GM19324 (cell line): Measurements from ENCODE around the gene UPK3B.
A peak's percentile ranks its signal among the peaks of the same experiment; 100 is the strongest.
"Not testable (repeated sequence)": the region's sequence is repeated elsewhere in the genome, so short reads cannot be mapped to it uniquely, and the experiment has no call there.

ENCODE experiments used
- ATAC-seq: cut with Tn5 transposase; IDR thresholded peaks from one replicate; pipeline ENCODE4 v1.9.1; 2021; ENCODE audit warnings: mild to moderate bottlenecking, moderate library complexity; ENCODE audit not compliant: unreplicated experiment, low FRiP score

UPK3B gene

DNA sequence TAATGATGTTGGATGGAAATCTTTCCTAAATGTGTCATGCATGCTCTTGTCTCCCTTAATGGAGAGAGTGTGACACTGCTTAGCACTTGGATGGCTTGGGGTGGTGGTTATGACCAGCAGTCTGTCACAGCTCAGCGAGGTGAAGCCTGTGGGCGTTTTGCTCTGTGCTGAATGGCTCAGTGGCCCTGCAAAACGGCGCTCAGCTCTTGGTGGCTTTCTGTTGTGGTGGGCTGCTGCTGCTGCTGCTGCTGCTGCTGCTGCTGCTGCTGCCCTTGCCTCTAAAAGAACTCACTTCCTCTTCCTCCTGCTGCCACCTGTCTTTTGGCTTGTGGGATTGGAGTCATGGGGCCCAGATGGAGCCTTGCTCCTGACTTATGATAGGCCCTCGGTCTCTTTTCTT, 23.7 kb upstream of the UPK3B start:
- ATAC-seq: peak; percentile 96

DNA sequence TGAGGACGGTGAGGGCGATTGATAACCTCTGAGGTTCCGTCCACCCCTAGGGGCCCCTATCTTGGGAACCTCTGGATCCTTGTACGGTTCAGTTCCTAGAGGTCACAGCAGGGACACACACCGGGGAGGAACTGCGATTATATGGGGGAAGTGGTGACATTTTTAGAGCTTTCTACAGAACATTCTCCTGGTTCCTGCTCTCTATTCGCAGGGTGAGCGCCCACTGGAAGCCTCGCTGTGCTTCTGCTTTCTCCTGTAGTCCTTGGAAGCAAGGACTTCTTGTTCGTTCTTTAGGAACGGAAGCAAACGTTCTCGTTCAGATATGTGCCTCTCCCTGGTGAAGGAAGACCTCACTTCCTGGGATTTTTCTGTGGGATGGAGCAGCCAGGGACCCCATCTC, 22.4 kb upstream of the UPK3B start:
- not testable (repeated sequence) for ATAC-seq

DNA sequence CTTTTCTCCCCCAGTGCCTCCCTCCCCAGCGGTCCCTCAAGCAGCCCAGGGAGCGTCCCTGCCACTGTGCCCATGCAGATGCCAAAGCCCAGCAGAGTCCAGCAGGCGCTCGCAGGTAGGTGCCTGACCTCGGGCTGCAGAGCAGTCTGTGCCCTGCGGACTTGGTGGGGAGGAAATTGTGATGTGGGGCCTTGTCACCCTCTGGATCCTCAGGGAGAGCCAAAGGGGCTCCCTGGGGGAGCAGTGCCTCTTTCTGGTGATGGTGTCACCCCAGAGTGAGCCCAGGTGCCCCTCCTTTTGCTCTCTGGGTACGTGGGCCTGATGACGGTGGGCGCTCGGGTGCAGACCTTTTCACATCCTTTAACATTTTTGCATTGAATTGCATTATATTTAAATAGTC, 18.2 kb upstream of the UPK3B start:
- ATAC-seq: not testable (repeated sequence)

DNA sequence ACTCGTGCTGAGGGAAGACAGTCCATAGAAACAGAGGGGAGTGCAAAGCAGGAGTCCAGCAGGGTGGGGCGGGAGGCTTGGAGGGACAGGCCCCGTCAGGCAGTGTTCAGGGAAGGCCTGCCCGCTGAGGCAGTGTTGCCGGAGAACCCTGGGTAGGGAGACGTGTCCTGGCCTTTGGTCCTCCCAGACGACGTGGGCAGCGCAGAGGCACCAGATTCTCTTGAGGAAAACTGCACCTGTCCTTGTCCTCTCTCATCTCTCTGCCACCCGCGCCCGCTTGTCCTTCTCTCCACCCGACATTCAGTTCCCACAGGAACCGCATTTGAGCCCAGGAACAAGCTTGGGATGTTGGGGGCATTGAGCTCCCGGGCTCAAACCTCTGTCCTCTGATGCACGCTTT, 14.6 kb upstream of the UPK3B start:
- ATAC-seq: not testable (repeated sequence)

DNA sequence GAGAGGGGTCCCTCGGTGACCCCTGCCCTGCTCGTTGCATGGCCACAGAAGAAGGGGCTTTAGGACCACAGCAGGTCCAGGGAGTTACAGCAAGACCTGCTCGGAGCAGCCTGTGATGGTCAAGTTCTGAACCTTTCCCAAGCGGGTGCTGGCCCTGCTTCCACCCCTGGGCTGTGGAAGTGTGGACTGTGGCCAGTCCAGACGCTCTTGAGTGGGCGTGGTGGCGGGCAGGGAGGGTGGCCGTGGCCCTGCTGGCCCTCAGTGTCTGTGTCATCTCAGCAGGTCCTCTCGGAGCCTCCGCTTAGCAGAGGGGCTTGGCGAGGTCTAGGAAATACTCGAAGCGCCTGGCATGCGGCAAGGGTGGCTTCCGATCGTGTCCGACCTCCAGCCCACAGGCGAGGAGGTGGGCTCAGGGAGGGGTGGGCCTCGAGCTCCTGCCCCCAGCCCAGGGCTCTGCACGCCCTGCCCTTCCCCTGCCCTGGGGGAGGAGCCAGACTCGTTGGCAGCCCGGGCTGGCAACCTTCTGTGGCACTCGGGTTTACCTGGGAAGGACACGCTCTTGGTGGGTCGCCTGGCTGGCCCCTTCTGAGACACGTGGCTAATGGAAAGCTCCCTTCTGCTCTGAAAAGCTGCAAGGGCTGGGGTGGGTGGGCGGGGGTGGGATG, 12.3 kb upstream of the UPK3B start:
- ATAC-seq: not testable (repeated sequence)

DNA sequence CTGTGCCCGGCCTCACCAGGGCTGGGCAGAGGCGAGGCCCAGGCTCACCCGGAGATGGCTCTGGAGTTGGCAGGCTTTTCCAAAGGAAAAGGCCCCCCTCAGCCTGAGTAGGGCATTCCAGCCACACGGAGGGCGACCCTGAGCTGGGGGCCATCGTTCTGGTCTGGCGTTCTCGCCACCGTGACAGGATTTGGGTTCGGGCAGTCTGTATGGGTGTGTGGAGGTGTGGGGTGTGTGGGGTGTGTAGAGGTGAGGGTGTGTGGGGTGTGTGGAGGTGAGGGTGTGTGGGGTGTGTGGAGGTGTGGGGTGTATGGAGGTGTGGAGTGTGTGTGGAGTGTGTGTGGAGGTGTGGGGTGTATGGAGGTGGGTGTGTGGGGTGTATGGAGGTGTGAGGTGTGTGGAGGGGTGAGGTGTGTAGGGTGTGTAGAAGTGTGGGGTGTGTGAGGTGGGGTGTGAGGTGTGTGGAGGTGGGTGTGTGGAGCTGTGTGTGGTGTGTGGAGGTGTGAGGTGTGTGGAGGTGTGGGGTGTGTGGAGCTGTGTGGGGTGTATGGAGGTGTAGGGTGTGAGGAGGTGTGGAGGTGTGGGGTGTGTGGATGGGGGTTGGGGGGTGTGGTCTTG, 11.7 kb upstream of the UPK3B start:
- not testable (repeated sequence) for ATAC-seq

DNA sequence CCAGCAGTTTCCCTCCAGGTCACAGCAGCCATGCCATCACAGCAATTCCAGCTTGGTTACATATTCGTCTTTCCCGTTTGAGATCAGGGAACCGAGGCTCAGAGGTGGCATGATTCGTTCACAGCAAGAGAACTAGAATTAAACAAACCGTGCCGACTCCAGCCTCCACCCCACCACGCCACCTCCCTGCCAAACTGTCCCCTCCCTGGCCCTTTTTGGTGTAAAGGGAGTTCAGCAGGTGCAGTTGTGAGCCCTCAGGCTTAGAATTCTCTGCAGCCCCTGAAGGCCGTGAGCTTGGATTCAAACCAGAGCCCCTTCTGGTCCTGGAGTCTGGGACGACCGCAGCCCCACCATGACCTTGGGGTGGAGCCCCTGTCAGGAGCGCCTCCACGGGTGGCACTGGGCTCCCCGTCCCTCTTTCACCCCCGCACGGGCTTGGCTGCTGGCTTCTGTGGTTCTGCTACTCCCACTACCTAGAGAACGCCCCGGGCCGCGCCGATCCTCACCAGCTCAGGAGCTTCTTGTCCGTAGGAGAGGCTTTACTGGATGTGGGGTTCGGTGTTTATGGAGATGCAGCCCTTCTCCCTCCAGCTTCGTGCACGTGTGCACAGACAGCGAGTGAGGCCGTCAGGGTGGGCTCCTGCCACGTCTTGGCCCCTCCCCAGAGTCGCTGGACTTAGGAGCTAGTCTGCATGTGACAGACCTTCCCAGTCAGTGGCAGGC, 11.0 kb upstream of the UPK3B start:
- ATAC-seq: not testable (repeated sequence)

DNA sequence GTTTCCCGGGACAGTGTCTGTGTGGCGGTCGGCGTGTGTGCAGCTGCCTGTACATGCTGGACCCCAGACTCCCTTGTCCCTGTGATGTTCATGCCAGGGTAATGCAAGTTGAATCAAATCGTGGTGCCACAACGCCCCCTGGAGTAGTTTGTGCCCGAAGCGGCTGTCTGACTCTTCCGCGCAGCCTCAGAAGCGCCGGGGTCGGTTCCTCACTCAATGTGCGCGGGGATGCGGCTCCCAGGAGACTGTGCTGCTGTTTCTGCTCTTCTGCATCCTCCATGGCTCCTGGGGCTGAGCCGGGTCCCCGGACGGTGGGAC, 10.5 kb upstream of the UPK3B start:
- not testable (repeated sequence) for ATAC-seq

DNA sequence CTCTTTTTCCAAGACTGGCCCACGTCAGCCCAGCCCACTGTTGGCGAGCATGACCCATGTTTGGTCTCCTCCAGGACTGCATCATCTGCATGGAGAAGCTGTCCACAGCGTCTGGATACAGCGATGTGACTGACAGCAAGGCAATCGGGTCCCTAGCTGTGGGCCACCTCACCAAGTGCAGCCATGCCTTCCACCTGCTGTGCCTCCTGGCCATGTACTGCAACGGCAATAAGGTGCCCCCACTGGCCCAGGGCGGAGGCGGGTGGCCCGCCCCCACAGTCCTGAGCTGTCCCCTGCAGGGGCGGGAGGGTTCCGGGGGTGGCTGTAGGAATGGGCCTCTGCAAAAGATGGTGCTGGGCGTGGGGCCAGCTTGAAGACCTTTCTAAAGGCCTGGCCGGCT, 8.1 kb upstream of the UPK3B start:
- not testable (repeated sequence) for ATAC-seq

DNA sequence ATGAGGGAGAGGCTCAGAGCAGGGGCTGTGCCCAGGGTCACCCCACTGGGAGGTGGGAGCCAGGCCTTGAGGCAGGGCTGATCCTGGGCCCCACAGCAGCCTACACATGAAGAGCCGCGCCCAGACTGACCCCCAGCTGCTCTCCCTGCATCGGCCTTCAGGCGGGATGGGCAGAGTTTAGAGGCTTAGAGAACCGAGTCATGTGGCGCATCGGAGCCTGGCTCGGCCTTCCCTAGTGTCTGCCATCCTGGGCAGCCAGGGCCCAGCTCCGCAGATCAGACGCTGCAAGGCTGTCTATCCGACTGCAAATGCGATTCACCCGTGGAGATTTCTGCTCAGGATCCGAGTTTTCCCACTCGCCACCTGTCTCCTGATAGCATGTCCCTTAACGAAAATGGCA, 7.5 kb upstream of the UPK3B start:
- not testable (repeated sequence) for ATAC-seq

DNA sequence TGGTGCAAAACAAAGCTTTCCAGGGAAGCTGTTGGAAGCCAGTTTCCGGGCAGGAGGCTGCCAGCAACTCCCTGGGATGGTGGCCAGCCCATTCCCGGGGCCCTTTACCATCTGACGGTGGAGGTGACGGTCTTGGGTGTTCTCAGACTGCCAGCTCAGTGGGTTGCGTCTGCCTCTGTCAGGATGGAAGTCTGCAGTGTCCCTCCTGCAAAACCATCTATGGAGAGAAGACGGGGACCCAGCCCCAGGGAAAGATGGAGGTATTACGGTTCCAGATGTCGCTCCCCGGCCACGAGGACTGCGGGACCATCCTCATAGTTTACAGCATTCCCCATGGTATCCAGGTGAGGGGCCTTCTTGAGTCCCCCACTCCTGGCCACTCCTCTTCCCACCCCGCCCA, 7.1 kb upstream of the UPK3B start:
- not testable (repeated sequence) for ATAC-seq

DNA sequence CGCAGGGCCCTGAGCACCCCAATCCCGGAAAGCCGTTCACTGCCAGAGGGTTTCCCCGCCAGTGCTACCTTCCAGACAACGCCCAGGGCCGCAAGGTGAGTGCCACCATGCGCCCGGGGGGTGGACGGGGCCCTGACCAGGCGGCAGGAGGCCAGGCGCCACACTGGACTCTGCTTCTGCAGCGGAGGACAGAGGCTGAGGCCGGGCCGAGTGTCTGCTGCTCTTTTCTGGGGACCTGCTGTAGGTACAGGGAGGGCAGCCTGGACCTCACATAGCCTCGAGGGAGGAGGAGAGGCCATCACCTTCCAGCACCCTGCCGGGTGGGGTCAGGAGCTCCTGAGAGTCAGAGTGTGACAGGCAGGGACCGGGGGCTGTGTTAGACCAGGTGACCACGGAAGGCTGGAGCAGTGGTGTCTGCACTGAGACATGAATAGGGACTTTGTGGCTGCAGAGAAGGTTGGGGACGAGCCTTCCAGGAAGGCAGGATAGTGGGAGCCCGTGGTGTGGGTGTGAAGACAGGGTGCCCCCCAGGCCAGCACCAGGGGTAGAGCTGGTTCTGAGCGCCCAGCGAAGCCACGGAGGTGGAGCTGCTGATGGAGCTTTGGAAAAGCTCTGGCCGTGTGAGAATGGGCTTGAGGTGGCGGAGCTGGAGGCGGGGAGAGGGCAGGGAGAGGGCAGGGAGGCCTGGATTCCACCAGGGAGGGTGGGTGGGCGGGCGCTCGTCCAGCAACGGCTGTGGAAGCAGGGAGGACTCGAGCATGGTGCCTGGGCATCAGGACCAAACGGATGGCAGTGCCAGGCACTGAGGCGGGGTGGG, 5.8 kb upstream of the UPK3B start:
- not testable (repeated sequence) for ATAC-seq

DNA sequence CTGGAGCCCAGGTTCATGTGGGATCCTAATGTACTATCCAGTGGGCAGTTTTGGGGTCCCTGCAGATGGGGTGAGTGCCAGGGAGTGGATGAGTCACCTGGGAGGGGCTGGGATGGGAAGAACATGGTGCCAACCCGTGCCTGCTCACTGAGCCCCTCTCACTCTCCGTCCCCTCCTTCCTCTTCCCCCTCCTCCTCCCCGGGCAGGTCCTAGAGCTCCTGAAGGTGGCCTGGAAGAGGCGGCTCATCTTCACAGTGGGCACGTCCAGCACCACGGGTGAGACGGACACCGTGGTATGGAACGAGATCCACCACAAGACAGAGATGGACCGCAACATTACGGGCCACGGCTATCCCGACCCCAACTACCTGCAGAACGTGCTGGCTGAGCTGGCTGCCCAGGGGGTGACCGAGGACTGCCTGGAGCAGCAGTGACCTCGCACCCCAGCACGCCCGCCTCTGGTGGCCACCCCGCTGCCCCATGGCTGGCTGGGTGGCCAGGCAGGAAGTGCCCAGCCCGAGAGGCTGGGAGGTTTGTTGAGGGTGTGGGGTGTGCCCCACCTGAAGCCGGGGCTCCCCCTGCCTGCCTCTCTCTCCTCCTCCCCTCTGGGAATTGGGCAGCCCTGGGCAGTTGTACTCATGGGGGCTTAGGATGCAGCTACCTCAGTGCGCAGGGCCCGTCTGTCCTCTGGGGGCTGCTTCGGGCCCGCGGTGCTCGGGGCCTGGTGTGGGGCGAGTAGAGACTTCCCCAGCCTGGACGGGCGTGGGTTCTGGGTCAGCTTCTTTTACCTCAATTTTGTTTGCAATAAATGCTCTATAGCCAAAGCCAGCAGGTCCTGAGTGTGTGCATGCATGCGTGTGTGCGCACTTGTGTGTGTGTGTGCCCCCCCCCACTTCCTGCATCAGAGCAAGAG, 4.9 kb upstream of the UPK3B start:
- no peak for ATAC-seq

DNA sequence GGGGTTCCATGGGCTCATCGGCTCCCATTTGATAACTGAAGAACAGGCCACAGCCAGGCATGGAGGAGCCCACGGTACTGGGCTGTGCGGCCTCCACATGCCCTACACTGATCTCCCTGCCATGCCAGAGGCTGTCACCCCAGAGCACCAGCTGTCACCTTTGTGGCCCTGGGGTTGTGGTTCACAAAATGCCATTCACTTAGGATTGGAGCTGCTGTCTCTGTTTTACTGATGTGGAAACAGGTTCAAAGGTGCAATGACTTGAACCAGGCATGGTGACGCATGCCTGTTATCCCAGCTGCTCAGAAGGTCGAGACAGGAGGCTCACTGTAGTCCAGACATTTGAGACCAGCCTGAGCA, 4.3 kb upstream of the UPK3B start:
- ATAC-seq: no peak

DNA sequence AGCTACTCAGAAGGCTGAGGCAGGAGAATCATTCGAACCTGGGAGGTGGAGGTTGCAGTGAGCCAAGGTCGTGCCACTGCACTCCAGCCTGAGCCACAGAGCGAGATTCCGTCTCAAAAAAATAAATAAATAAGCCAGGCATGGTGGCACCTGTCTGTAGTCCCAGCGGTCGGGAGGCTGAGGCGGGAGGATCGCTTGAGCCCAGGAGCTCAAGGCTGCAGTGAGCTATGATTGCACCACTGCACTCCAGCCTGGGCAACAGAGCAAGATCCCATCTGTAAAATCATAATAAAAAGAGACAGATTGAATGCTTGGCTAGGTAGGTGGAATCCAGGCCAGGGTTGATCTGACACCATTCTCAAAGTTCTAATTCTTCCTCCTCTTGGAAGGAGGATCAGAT, 3.7 kb upstream of the UPK3B start:
- ATAC-seq: not testable (repeated sequence)

DNA sequence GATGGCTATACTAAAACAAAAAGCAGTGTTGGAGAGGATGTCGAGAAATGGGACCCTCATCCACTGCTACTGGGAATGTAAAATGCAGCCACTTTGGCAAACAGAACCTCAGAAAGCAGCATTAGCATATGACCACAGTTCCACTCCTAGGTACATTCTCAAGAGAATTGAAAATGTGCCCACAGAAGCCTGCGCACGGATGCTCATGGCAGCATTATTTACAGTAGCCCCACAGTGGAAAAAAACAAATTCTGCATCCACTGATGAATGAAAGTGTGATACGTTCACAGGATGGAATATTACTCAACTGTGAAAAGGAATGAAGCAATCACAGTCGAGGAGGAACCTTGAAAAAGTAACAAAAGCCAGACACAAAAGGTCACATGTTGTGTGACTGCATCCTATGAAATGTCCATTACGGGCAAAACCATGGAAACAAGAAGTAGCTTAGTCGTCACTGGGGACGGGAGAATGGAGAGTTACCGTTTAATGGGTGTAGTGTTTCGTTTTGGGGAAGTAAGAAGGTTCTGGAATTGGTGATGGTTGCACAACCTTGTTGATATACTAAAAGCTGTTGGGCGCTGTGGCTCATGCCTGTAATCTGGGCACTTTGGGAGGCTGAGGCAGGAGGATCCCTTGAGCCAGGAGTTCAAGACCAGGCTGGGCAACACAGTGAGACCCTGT, 2.5 kb upstream of the UPK3B start:
- no peak for ATAC-seq

DNA sequence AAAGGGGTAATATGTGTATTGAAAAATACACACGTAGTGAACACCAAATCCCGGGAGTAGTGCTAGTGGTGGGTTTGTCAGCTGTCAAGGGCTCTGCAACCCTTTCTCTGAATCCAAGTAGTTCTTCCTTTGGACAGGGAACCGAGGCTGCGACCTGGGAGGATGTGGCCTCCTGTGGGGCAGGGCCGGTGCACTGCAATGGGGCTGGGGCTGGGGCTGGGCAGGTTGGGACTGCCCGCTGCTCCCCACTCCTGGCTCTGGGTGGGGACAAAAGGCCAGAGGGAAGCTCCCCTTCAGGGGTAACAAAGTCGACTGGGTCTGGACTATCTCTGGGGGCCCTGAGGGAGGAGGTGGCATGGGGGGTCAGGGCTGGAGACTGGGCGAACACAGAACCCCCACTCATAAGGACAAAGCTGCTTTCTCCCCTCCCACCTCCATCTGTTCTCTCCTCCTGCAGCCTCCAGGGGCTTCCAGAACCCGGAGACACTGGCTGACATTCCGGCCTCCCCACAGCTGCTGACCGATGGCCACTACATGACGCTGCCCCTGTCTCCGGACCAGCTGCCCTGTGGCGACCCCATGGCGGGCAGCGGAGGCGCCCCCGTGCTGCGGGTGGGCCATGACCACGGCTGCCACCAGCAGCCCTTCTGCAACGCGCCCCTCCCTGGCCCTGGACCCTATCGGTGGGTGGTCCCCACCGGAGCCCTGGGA, 1.0 kb downstream of the UPK3B start:
- ATAC-seq: not testable (repeated sequence)

DNA sequence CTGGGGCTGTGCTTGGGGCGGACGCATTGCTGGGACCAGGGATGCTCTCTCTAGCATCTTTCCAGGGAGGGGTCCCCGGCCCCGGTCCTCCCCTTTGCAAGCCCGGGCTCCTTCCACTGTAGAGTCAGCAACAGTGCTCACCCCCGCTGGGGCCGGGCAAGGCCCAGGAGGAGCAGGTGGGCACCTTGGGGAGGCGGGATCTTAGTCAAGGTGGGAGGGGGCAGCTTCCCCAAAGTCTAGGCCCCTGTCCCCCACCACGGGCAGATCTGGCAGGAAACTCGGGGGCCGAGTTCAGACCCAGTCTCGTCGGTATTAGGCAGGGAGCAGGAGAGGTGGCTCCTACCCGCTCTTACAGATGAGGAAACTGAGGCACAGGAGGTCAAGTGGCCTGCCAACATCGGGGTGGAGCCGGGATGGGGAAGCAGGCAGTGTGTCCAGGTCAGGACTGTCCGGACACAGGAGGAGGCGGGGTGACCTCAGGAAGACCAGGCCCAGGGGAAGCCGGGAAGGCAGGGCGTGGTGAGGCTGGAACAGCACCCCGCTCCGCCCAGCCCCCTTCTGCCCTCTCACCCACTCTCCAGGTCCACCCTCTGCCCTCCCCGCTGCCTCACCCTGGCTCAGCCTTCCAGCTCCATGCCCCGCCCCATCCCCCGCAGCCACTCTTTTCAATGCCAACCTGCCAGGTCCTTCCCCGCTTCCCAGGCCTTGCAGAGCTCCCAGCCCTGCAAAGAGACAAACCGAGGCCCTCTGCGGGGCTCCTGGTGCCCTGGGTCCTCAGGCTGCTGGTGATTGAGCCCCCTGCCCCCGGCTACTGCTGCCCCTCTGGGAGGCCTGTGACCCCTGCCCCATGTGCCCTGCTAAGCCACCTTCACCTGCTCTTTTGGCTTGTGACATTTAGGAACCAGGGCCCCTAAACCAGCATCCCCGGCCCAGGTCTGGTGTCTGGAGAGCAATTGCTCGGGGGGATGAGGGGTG, 1.8 kb downstream of the UPK3B start:
- ATAC-seq: not testable (repeated sequence)
